Measurements from ENCODE around the gene GLI3. TPM values are rescaled to one million over a fixed set of nuclear protein-coding genes. Genes with fewer than 3 reads are reported as not detected.

Gene GLI3
- total and polyA plus RNA-seq, 2 of the 8 experiments (the other 6 are each of a cell fraction or from before 2014, with no cell fraction given) = 8.0 to 31.1 TPM

- Histone ChIP-seq H2BK15ac (ENCODE audit: low read length) (no peak overlapping the region), H4K91ac (replicated peaks; ENCODE audit: insufficient read length, low read length) (no peak overlapping the region), H3K36me3 (ENCODE audit: control insufficient read depth in 2 of 4, insufficient read depth in 4 of 4, low read length in 3 of 4) (peaks cover 0 to 8% (median 0%) of the 10 kb centered on the region in 4 experiments; a peak in 1 of 8 replicates), H2BK120ac (replicated peaks; ENCODE audit: low read depth, low read length) (no peak overlapping the region), H3K23ac (ENCODE audit: insufficient read length) (no peak overlapping the region), H2BK5ac (ENCODE audit: low read depth, low read length) (no peak overlapping the region), H3K4me1 (replicated peaks in 1 of 4; ENCODE audit: control insufficient read depth in 3 of 4, insufficient read depth in 4 of 4, low read length in 3 of 4) (peaks cover 4 to 6% (median 5%) of the 10 kb centered on the region in 4 experiments; a peak in 5 of 7 replicates), H2AK5ac (ENCODE audit: low read depth, low read length) (no peak overlapping the region), H3K4ac (replicated peaks; ENCODE audit: insufficient read length, low read depth, low read length) (no peak overlapping the region), H3K4me2 (ENCODE audit: insufficient read depth in 1 of 2, low read depth in 2 of 2, low read length in 2 of 2) (no peak overlapping the region), H3K79me2 (ENCODE audit: control insufficient read depth in 1 of 2, insufficient read depth in 2 of 2, low read length in 2 of 2) (no peaks in the 10 kb centered on the region), H4K20me1 (replicated peaks in 1 of 2; ENCODE audit: control insufficient read depth in 1 of 2, insufficient read depth in 2 of 2, low read length in 2 of 2) (no peaks in the 10 kb centered on the region), H3K23me2 (ENCODE audit: low read depth, low read length) (no peaks in the 10 kb centered on the region), H3K9ac (replicated peaks in 1 of 4; ENCODE audit: extremely low read depth in 1 of 4, low read depth in 3 of 4, low read length in 3 of 4) (no peak overlapping the region), H4K8ac (ENCODE audit: extremely low read depth, insufficient read depth, low read length) (no peak overlapping the region), H3K9me3 (ENCODE audit: insufficient read depth in 2 of 2, low read depth in 1 of 2, low read length in 1 of 2) (no peaks in the 10 kb centered on the region), H3K18ac (ENCODE audit: extremely low read depth, low read length) (no peak overlapping the region), H3K4me3 (ENCODE audit: extremely low read depth in 1 of 4, insufficient read depth in 2 of 4, low read depth in 3 of 4, low read length in 4 of 4) (no peak overlapping the region), H3K27ac (ENCODE audit: low read depth, low read length) (no peak overlapping the region), H2AFZ (ENCODE audit: low read length) (no peak overlapping the region), H3K14ac (ENCODE audit: insufficient read length) (no peak overlapping the region), H4K5ac (ENCODE audit: insufficient read length, low read depth, low read length) (no peak overlapping the region), H2BK12ac (ENCODE audit: low read depth, low read length) (no peak overlapping the region), H3K27me3 (replicated peaks in 1 of 4; ENCODE audit: control insufficient read depth in 3 of 4, extremely low read depth in 1 of 4, insufficient read depth in 3 of 4, low read length in 3 of 4) (no peaks in the 10 kb centered on the region), H3K79me1 (ENCODE audit: low read depth, low read length) (no peaks in the 10 kb centered on the region), H3K56ac (replicated peaks; ENCODE audit: insufficient read length, low read depth, low read length) (no peak overlapping the region), H2BK20ac (ENCODE audit: low read length) (no peak overlapping the region)
- ChIA-PET POLR2A (ENCODE audit: partially characterized antibody) (no interaction called here), CTCF (ENCODE audit: partially characterized antibody) (interaction anchor here (0.5 to 1.2 kb wide), 3 partner anchors 19 to 657 kb away, joined by 3 read pairs; no protein-coding TSS in a partner anchor)
- DNase-seq (ENCODE audit: low read depth in 1 of 2, low spot score in 2 of 2) (no peak), FAIRE-seq (no peak)
- TF ChIP-seq EZH2 (IDR thresholded peaks at IDR 0.05; ENCODE audit: low read depth, low read length, severe bottlenecking) = no peak
- no peak for TF ChIP-seq GABPA (IDR thresholded peaks at IDR 0.05; ENCODE audit: borderline replicate concordance, insufficient read depth, low read length)
- no peak for TF ChIP-seq POU5F1 (IDR thresholded peaks at IDR 0.05; ENCODE audit: low read depth, low read length)
- no peak for TF ChIP-seq NRF1 (IDR thresholded peaks at IDR 0.05; ENCODE audit: low read depth, low read length)
- no peak for TF ChIP-seq POLR2A (IDR thresholded peaks at IDR 0.05; ENCODE audit: control extremely low read depth in 1 of 2, low read depth in 2 of 2, low read length in 2 of 2)
- no peak for TF ChIP-seq HDAC6 (IDR thresholded peaks at IDR 0.05; ENCODE audit: low read depth, low read length)
- TF ChIP-seq TAF1 (IDR thresholded peaks at IDR 0.05; ENCODE audit: low read depth, low read length) = no peak
- no peak for TF ChIP-seq TBP (IDR thresholded peaks at IDR 0.05; ENCODE audit: low read depth, low read length)
- TF ChIP-seq BRCA1 (IDR thresholded peaks at IDR 0.05; ENCODE audit: low read depth, low read length) = no peak
- no peak for TF ChIP-seq USF2 (IDR thresholded peaks at IDR 0.05; ENCODE audit: low read length)
- no peak for TF ChIP-seq GTF2F1 (IDR thresholded peaks at IDR 0.05; ENCODE audit: borderline replicate concordance, low read depth, low read length)
- no peak for TF ChIP-seq KDM5A (IDR thresholded peaks at IDR 0.05; ENCODE audit: low read length)
- TF ChIP-seq SIX5 (IDR thresholded peaks at IDR 0.05; ENCODE audit: low read depth, low read length) = no peak
- TF ChIP-seq POLR2AphosphoS5 (IDR thresholded peaks at IDR 0.05; ENCODE audit: low read depth, low read length) = no peak
- no peak for TF ChIP-seq JUN (IDR thresholded peaks at IDR 0.05; ENCODE audit: low read depth, low read length)
- no peak for TF ChIP-seq CHD2 (IDR thresholded peaks at IDR 0.05; ENCODE audit: low read length)
- no peak for TF ChIP-seq ASH2L (IDR thresholded peaks at IDR 0.05; ENCODE audit: low read length)
These were observed 203.5 kb downstream of the GLI3 start for GRCh38 chr7:42033480-42033879.
